DMS79 (cell line): ENCODE results near the gene ABHD1.

ENCODE experiments used
- DNase-seq: peaks from one replicate; lab custom pipeline; 2025; lab: John Stamatoyannopoulos, UW

ABHD1 gene

DNA sequence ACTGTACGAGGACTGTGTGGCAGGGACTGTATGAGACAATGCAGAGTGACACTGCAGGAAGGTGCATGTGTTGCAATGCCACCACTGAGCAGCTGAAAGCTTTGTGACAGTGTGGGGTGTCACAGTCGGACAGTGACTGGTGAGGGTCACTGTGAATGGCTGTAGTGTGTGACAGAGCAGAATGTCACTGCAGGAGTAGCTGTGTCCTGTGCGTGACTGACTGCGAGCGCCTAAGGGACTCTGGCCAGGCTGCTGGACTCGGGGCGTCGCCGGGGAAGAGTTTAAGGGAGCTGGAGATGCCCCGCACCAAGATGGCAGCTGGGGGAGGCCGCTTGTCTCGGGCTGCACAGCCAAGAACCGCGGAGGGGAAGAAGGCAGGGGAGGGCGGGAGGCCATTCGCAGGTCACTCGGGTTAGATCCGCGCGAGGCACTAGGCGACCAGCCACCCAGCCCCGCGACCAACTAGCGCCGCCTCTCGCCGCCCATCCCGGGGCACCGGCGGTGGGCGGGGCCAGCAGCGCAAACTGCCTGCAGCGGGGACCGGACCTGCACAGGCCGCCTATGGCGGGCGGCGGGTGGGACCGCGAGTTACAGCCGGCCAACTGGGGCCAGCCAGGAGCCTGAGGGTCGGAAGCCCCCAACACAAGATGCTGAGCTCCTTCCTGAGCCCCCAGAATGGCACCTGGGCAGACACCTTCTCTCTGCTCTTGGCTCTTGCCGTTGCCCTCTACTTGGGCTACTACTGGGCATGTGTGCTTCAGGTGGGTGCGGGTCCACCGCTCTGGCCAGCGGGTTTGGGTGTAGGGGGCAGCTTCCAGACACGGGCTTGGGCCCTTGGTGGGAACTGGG is at the start of gene ABHD1:
ABHD1 (plus strand) TSS at position 514 of the 849 bp plus-strand sequence; CDS start at position 648, 134 bp downstream.
- peak; percentile 15 for DNase-seq

GRCh38 chr2:27074738-27075565 is 48.7 kb upstream of the ABHD1 start:
- peak; percentile 10 for DNase-seq

DNA sequence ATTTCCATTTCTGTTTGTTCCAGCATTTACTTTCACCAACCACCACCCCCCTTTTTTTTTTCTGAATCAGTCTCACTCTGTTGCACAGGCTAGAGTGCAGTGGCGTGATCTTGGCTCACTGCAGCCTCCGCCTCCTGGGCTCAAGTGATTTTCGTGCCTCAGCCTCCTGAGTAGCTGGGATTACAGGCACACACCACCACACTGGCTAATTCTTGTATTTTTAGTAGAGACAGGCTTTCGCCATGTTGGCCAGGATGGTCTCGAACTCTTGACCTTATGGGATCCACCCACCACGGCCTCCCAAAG is 48.1 kb upstream of the ABHD1 start:
- peak; percentile 7 for DNase-seq

GRCh38 chr2:27076323-27076722 is 47.3 kb upstream of the ABHD1 start:
- DNase-seq = no peak

GRCh38 chr2:27077231-27077630 is 46.4 kb upstream of the ABHD1 start:
- no peak for DNase-seq

DNA sequence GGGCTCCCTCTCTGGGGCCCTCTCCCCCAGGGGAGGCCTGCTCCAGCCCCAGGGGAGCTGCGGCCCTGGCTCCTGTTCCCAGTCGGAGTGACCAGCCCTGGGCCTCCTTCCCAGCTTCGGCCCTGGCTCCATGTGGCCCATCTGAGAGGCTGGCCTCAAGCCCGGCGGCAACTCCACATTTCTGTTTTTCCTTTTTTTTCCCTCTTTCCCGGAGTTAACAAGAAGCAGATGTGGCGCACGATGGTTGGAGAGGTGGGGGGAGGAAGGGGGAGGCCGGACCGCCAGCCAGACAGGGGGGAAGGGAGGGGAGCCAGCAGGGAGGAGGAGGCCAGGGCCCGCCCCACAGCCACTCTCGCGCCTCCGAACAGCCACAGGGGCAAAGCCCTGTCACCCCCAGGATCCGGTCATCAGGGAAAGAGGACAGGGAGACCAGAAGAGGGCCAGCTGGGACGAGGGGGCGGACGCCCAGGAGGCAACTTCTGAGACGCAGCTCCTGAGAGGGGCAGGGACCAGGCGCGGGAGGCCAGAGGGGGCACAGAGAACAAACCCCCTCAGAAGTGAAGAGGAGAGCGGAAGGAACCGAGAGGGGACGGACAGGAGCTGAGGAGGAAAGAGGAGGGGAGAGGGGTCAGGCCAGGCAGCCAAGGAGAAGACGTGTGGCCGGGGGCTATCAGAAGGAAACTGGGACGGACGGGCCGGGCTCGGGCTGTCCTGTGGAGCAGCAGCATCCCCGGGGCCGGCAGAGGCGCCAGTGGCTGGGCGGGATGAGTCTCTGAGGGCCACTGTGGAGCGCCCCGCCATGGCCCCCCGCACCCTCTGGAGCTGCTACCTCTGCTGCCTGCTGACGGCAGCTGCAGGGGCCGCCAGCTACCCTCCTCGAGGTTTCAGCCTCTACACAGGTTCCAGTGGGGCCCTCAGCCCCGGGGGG is 45.1 kb upstream of the ABHD1 start, which contains the start of gene EMILIN1:
EMILIN1 (plus strand) TSS at position 349 of the 928 bp plus-strand sequence; CDS start at position 800, 451 bp downstream.
- DNase-seq = no peak

GRCh38 chr2:27079233-27080139 is 44.1 kb upstream of the ABHD1 start:
- DNase-seq = no peak

GRCh38 chr2:27080140-27080469 is 43.5 kb upstream of the ABHD1 start:
- no peak for DNase-seq

GRCh38 chr2:27080603-27080936 is 43.0 kb upstream of the ABHD1 start:
- DNase-seq = no peak

DNA sequence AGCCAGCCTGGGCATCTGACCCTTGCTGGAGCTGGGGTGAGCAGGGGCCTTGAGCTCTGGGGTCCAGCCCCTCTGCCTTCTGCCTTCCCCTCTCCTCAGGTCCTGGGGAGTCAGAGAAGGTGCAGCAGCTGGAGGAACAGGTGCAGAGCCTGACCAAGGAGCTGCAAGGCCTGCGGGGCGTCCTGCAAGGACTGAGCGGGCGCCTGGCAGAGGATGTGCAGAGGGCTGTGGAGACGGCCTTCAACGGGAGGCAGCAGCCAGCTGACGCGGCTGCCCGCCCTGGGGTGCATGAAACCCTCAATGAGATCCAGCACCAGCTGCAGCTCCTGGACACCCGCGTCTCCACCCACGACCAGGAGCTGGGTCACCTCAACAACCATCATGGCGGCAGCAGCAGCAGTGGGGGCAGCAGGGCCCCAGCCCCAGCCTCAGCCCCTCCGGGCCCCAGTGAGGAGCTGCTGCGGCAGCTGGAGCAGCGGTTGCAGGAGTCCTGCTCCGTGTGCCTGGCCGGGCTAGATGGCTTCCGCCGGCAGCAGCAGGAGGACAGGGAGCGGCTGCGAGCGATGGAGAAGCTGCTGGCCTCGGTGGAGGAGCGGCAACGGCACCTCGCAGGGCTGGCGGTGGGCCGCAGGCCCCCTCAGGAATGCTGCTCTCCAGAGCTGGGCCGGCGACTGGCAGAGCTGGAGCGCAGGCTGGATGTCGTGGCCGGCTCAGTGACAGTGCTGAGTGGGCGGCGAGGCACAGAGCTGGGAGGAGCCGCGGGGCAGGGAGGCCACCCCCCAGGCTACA is 41.4 kb upstream of the ABHD1 start:
- DNase-seq = no peak

GRCh38 chr2:27082773-27083409 is 40.7 kb upstream of the ABHD1 start:
- DNase-seq = no peak

DNA sequence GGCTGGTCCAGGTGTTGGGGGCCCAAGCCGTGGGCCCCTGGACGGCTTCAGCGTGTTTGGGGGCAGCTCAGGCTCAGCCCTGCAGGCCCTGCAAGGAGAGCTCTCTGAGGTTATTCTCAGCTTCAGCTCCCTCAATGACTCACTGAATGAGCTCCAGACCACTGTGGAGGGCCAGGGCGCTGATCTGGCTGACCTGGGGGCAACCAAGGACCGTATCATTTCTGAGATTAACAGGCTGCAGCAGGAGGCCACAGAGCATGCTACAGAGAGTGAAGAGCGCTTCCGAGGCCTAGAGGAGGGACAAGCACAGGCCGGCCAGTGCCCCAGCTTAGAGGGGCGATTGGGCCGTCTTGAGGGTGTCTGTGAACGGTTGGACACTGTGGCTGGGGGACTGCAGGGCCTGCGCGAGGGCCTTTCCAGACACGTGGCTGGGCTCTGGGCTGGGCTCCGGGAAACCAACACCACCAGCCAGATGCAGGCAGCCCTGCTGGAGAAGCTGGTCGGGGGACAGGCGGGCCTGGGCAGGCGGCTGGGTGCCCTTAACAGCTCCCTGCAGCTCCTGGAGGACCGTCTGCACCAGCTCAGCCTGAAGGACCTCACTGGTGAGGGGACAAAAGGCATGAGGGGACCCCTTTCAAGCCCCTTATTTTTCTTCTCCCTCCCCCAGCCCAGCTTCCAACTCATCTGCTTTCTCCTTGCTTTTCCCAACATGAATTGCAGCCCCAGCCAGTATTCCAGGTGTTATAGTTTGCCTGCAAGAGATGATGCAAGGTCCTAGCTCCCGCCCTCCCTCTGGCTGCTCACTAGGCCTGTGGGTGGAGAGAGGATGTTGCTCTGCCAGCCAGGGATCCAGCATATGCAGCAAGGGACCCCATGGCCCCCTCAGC is 40.0 kb upstream of the ABHD1 start:
- DNase-seq = no peak

DNA sequence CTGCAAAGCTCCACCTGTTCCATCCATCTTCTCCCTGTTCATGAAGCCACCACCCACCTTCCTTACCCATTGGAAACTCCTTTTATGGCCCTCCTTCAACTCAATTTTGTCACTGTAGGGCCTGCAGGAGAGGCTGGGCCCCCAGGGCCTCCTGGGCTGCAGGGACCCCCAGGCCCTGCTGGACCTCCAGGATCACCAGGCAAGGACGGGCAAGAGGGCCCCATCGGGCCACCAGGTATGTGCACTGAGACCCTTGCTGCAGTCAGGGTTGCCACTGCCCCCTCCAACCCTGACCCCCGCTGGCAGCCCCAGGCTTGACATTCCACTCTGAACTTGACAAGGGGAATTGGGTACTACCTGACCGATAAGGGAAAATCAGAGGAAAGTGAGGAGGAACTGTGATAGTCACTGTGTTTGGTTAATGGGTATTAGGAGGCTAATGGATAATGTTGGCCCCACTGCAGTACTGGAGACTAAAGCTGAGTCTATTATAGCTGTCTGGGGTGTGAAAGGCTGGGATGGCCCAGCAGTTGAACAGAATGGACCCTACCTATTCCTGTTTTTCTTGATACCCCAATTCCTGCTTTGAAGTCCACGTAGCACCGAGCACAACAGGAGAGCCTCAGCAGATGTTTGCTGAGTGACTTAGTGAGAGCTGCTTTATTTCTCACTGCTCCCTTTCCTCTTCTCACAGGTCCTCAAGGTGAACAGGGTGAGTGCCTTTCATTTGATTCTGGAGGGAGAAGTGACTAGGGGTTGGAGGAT is 39.1 kb upstream of the ABHD1 start:
- no peak for DNase-seq

GRCh38 chr2:27085062-27085672 is 38.4 kb upstream of the ABHD1 start:
- DNase-seq = no peak

DNA sequence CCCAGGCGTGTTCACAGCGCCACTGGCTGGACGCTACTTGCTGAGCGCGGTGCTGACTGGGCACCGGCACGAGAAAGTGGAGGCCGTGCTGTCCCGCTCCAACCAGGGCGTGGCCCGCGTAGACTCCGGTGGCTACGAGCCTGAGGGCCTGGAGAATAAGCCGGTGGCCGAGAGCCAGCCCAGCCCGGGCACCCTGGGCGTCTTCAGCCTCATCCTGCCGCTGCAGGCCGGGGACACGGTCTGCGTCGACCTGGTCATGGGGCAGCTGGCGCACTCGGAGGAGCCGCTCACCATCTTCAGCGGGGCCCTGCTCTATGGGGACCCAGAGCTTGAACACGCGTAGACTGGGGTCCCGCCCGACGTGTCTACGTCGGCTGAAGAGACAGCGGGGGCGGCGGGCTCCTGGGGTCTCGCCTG is 37.9 kb upstream of the ABHD1 start:
- DNase-seq = no peak

DNA sequence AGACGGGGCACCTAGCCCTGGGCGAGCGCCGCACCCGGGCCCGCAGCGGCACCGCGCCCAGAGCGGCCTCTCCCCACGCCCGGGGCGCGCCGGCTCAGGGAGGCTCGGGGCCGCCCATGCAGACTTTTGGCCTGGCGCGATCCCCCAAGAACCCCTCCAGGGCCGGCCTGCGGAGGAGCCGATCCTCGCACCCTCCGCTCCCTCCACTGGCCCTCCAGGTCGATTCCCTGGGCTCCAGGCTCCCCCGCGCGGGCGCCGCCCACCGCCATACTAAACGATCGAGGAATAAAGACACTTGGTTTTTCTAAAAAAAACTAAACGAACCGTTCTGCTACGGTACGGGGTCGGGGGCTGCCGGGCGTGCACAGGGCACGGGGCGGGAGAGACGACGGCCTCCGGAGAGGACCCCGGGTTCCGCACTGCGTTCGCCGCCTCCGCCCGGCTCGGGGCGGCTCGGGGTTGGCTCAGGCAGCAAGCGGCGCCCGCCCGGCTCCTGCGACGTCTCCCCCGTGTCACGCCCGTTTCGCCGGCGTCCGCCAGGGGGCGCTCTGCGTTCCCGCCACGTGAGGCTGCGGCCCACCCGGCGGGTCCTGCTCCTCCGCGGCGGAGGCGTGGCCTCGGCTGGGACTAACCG is 37.4 kb upstream of the ABHD1 start:
- DNase-seq = peak; percentile 85
